ENCODE measurements around the gene IZUMO1. TPM values are rescaled to one million over a fixed set of nuclear protein-coding genes. Genes with fewer than 3 reads are reported as not detected.

Gene IZUMO1
- total and polyA plus RNA-seq, 9 of the 15 experiments (the other 6 are each of a cell fraction or from before 2014, with no cell fraction given): 0.14 to 2.1 (median 0.73) TPM

- TF ChIP-seq ZNF280A (IDR thresholded peaks at IDR 0.05; ENCODE audit: low read depth, partially characterized antibody) (no peak), NFE2L1 (tag; IDR thresholded peaks at IDR 0.05; ENCODE audit: borderline replicate concordance, low read depth) (no peak), MAX (CRISPR knock-in tag; IDR thresholded peaks at IDR 0.05) (peak; percentile 79), FOS (IDR thresholded peaks at IDR 0.05; ENCODE audit: extremely low read depth, insufficient read length) (no peak), PML (IDR thresholded peaks at IDR 0.05; ENCODE audit: low read length) (no peak), BACH1 (tag; IDR thresholded peaks at IDR 0.05) (no peak), ETV6 (IDR thresholded peaks at IDR 0.05; ENCODE audit: borderline replicate concordance in 1 of 2, low read depth in 2 of 2, low read length in 1 of 2) (no peak), ETV6 (CRISPR knock-in tag; IDR thresholded peaks at IDR 0.05; ENCODE audit: borderline replicate concordance) (no peak), RREB1 (CRISPR knock-in tag; IDR thresholded peaks at IDR 0.05) (peak; percentile 84; the same call in 1 of the 2 replicates), IRF1 (CRISPR knock-in tag; IDR thresholded peaks at IDR 0.05; ENCODE audit: borderline replicate concordance) (no peak), BRD9 (IDR thresholded peaks at IDR 0.05; ENCODE audit: low read depth, partially characterized antibody) (no peak), IRF9 (tag; IDR thresholded peaks at IDR 0.05) (no peak), THRA (IDR thresholded peaks at IDR 0.05) (no peak)
Measured at GRCh38 chr19:48738557-48739403, 7.9 kb downstream of the IZUMO1 start (continued).
